Calu3 (cell line): ENCODE data around the gene RPL6. TPM values are rescaled to one million over a fixed set of nuclear protein-coding genes. Genes with fewer than 3 reads are reported as not detected.
"Not testable (repeated sequence)": the region's sequence is repeated elsewhere in the genome, so short reads cannot be mapped to it uniquely, and the experiment has no call there.

Experiments
- BruUV-seq: library from RNA; stranded (reverse); fragments of 400-500 nt; replicated peaks from 2 replicates; lab custom pipeline; 2021; lab: Mats Ljungman, UMichigan
- CTCF ChIA-PET: fragments of 300-600 bp; sonication (Branson Sonifier 250); formaldehyde crosslinking; loops from one replicate; lab custom pipeline; 2022; ENCODE audit warnings: antibody characterized with exemption; lab: Charles Lee
- DNase-seq: peaks from one replicate; pipeline ENCODE4 v3.0.0; 2022
- H3K27ac Mint-ChIP-seq: one replicate; pipeline ENCODE4 v1.8.0; 2022; ENCODE audit warnings: mixed read lengths; ENCODE audit not compliant: unreplicated experiment
- H3K27me3 Mint-ChIP-seq: one replicate; pipeline ENCODE4 v1.8.0; 2022; ENCODE audit warnings: mixed read lengths; ENCODE audit not compliant: unreplicated experiment
- H3K36me3 Mint-ChIP-seq: one replicate; pipeline ENCODE4 v1.8.0; 2022; ENCODE audit warnings: mild to moderate bottlenecking, moderate library complexity, mixed read lengths; ENCODE audit not compliant: insufficient read depth, unreplicated experiment
- H3K4me1 Mint-ChIP-seq: one replicate; pipeline ENCODE4 v1.8.0; 2022; ENCODE audit warnings: mild to moderate bottlenecking, low read depth, mixed read lengths; ENCODE audit not compliant: unreplicated experiment
- H3K4me3 Mint-ChIP-seq: one replicate; pipeline ENCODE4 v1.8.0; 2022; ENCODE audit warnings: mild to moderate bottlenecking, low read depth, moderate library complexity, mixed read lengths; ENCODE audit not compliant: unreplicated experiment
- H3K9me3 Mint-ChIP-seq: one replicate; pipeline ENCODE4 v1.8.0; 2022; ENCODE audit warnings: low read depth, mixed read lengths; ENCODE audit not compliant: unreplicated experiment
- intact Hi-C: fragments of 100-400 bp; cut with micrococcal nuclease; formaldehyde crosslinking; loops from one replicate; pipeline ENCODE4 v1.10.0; 2022; ENCODE audit not compliant: unreplicated experiment
- total RNA-seq: library from RNA; stranded (reverse); gene quantifications from 2 replicates; pipeline ENCODE4 v1.2.3, GENCODE V29; 2022
- TF ChIP-seq, protein P1 (sequence below): fragments of 200-600 bp; IDR thresholded peaks from one replicate; pipeline ENCODE4 v1.8.0; 2022; ENCODE audit warnings: antibody characterized with exemption; ENCODE audit not compliant: unreplicated experiment

The RPL6 gene
- total RNA-seq, 1 experiment from 2014 or later, result 1,267 TPM

DNA sequence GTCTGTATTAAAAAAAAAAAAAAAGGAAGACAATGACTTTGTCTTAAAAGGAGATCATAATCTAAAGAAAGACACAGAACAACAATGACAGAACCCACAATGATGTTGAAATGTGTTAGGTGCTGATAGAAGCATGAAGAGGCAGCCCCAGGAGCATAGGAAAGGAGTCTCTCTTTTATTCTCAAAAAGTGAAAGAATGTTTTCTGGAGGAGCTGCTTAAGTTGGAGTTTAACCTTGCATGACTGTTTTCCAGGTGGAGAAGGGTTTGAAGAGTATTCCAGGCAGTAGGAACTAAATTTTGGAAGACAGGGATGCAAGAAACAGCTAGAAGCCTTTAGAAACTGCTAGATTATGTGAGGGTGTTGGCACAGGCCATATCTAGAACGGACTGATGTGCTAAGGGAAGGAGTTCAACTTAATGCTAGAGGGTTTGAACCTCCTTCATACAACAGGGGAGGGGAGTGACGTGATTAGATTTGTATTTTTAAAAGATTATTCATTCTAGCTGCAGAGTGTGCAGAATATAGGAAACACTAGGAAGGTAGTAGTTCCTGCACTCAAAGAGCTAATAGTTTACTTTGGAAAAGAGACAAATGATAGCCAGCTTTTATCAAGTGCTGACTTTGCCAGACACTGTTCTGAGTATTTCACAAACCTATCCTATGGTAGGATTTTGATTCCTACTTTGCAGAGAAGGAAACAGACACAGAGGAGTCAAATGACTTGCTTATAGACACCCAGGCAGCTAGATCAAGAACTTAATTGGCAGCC lies 4.6 kb upstream of the RPL6 start:
- intact Hi-C loops, result no loop called here
- CTCF ChIA-PET, result interaction anchor here (0.6 to 0.9 kb wide), 3 partner anchors 12 to 375 kb away, joined by 3 read pairs; no protein-coding TSS in a partner anchor

DNA sequence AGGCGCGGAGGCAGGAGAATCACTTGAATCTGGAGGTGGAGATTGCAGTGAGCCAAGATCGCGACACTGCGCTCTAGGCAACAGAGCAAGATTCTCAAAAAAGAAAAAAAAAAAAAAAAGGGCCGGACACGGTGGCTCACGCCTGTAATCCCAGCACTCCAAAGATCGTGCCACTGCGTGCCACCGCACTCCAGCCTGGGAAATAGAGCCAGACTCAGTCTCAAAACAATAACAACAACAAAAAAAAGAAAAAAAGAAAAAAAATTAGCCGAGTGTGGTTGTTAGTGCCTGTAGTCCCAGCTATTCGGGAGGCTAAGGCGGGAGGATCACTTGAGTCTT lies 470 bp upstream of the RPL6 start:
- Mint-ChIP-seq H3K36me3 (peaks cover 47% of the 10 kb centered on the region), H3K27ac (peak overlapping the region; percentile 100)

More for the DNA sequence above, 4.6 kb upstream of the RPL6 start:
- DNase-seq, result no peak
- Mint-ChIP-seq H3K9me3 (no peaks in the 10 kb centered on the region), H3K4me3 (no peak overlapping the region), H3K27ac (no peak overlapping the region), H3K4me1 (peaks cover 6% of the 10 kb centered on the region), H3K36me3 (peaks cover 23% of the 10 kb centered on the region), H3K27me3 (no peaks in the 10 kb centered on the region)
- TF ChIP-seq, protein P1, sequence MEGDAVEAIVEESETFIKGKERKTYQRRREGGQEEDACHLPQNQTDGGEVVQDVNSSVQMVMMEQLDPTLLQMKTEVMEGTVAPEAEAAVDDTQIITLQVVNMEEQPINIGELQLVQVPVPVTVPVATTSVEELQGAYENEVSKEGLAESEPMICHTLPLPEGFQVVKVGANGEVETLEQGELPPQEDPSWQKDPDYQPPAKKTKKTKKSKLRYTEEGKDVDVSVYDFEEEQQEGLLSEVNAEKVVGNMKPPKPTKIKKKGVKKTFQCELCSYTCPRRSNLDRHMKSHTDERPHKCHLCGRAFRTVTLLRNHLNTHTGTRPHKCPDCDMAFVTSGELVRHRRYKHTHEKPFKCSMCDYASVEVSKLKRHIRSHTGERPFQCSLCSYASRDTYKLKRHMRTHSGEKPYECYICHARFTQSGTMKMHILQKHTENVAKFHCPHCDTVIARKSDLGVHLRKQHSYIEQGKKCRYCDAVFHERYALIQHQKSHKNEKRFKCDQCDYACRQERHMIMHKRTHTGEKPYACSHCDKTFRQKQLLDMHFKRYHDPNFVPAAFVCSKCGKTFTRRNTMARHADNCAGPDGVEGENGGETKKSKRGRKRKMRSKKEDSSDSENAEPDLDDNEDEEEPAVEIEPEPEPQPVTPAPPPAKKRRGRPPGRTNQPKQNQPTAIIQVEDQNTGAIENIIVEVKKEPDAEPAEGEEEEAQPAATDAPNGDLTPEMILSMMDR, result no peak
- no TSS peak for BruUV-seq

DNA sequence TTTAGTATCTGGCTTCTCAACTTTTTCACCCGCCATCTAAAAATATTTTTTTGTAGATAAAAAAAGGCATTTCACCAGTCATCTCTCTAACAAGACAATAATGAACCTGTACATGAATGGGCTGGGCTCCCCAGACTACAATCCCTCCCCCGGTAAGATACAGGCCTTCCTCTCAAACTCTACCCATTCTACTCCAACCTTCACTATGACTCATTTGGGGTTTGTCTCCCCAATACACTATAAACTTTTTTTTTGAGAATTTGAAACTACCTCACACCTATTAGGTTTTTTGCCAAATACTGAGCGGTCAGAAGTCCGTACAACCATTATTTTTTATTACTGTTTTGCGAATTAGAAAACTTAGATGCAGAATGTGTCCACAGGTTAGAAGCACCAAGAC lies 784 bp downstream of the RPL6 start:
- H3K27me3 Mint-ChIP-seq, result no peaks in the 10 kb centered on the region

More for the DNA sequence above, 470 bp upstream of the RPL6 start:
- H3K27me3 Mint-ChIP-seq, result no peaks in the 10 kb centered on the region
- TF ChIP-seq, protein P1, result no peak
- CTCF ChIA-PET, result interaction anchor here (0.6 to 0.7 kb wide), 3 partner anchors 41 to 341 kb away, joined by 3 to 4 read pairs (median 3); no protein-coding TSS in a partner anchor
- intact Hi-C loops, result loop anchor here (1.0 kb wide), 1 partner anchor 212 kb away; no protein-coding TSS in a partner anchor
- peak overlapping the region; percentile 99 for H3K4me3 Mint-ChIP-seq
- DNase-seq, result no peak
- H3K4me1 Mint-ChIP-seq, result peaks cover 36% of the 10 kb centered on the region
- no TSS peak for BruUV-seq
- no peaks in the 10 kb centered on the region for H3K9me3 Mint-ChIP-seq

DNA sequence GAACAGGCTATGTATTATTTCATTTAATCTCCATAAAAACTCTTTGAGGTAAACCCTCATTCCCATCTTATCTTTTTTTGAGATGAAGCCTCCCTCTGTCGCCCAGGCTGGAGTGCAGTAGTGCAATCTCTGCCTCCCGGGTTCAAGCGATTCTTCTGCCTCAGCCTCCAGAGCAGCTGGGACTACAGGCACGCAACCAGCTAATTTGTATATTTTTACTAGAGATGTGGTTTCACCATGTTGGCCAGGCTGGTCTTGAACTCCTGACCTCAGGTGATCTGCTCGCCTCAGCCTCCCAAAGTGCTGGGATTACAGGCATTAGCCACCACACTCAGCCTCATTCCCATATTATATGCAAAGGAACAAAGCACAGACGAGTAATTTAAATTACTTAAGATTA lies 1.7 kb downstream of the RPL6 start:
- H3K9me3 Mint-ChIP-seq, BruUV-seq, H3K27me3 Mint-ChIP-seq, DNase-seq, intact Hi-C loops, CTCF ChIA-PET: not testable (repeated sequence)
- H3K4me1 Mint-ChIP-seq, result peaks cover 36% of the 10 kb centered on the region
- peak overlapping the region; percentile 99 for H3K4me3 Mint-ChIP-seq
- peaks cover 59% of the 10 kb centered on the region for H3K36me3 Mint-ChIP-seq
- peak overlapping the region; percentile 100 for H3K27ac Mint-ChIP-seq

More for the DNA sequence above, 784 bp downstream of the RPL6 start:
- no peak for DNase-seq
- H3K4me3 Mint-ChIP-seq, result peak overlapping the region; percentile 99
- H3K9me3 Mint-ChIP-seq, result no peaks in the 10 kb centered on the region
- TF ChIP-seq, protein P1, result no peak
- peaks cover 36% of the 10 kb centered on the region for H3K4me1 Mint-ChIP-seq
- CTCF ChIA-PET, result no interaction called here
- intact Hi-C loops, result loop anchor here (1.0 kb wide), 1 partner anchor 210 kb away; no protein-coding TSS in a partner anchor
- BruUV-seq, result no TSS peak
- H3K36me3 Mint-ChIP-seq, result peaks cover 55% of the 10 kb centered on the region
- peak overlapping the region; percentile 100 for H3K27ac Mint-ChIP-seq
